Hepatocyte (in vitro differentiated cells): ENCODE data around the gene CAPN2.

Experiments used
- EZH2 ChIP-seq: fragments of 200-600 bp; sonication (generic); IDR thresholded peaks from 2 replicates; pipeline ENCODE4 v1.6.1; 2016; ENCODE audit warnings: antibody characterized with exemption, mild to moderate bottlenecking, borderline replicate concordance
- TF ChIP-seq, protein P1 (sequence below): fragments of 200-600 bp; sonication (generic); IDR thresholded peaks from 2 replicates; pipeline ENCODE4 v1.5.1; 2016; ENCODE audit warnings: antibody characterized with exemption, mild to moderate bottlenecking; ENCODE audit not compliant: poor library complexity

DNA sequence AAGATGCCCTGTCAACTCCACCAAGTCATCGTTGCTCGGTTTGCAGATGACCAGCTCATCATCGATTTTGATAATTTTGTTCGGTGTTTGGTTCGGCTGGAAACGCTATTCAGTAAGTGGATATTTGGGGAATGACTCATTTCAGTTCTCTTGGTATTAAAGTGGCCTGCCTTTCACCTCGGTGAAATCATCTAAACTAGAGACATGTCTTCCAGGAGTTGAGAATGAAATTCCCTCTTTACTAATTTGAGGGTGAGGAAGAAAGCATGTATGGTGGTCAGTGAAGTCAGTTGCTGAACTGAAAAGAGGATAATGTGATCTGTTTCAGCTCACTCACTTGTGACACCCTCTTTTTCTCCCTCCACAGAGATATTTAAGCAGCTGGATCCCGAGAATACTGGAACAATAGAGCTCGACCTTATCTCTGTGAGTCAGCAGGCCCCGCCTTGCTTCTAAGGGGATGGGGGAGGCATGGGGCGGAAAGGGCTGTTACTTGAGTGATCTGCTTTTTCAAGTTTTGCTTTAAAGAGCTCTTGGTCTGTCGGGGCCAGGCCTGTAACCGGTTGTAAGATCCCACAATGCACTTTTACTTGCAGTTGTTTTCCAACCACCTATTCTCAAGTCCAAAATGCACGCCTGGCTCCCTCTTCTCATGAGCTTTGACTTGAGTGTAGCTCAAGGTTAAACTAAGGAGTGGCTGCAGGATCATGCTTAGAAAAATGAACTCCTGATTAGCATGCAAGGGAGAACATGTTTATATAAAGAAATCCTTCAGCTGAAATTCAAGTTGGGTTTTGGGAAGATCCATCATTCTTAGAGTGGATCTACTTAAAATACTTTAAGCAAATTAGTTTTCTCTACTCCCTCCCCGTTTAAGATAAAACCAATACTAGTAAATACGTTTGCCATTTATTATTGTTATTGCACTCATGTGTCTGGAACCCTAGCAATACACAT lies 59.8 kb downstream of the CAPN2 start:
- TF ChIP-seq, protein P1, sequence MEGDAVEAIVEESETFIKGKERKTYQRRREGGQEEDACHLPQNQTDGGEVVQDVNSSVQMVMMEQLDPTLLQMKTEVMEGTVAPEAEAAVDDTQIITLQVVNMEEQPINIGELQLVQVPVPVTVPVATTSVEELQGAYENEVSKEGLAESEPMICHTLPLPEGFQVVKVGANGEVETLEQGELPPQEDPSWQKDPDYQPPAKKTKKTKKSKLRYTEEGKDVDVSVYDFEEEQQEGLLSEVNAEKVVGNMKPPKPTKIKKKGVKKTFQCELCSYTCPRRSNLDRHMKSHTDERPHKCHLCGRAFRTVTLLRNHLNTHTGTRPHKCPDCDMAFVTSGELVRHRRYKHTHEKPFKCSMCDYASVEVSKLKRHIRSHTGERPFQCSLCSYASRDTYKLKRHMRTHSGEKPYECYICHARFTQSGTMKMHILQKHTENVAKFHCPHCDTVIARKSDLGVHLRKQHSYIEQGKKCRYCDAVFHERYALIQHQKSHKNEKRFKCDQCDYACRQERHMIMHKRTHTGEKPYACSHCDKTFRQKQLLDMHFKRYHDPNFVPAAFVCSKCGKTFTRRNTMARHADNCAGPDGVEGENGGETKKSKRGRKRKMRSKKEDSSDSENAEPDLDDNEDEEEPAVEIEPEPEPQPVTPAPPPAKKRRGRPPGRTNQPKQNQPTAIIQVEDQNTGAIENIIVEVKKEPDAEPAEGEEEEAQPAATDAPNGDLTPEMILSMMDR: no peak
- TF ChIP-seq EZH2: no peak
